Thymus (tissue), 11 donors: ENCODE measurements around the gene ORMDL2. TPM values are rescaled to one million over a fixed set of nuclear protein-coding genes. Genes with fewer than 3 reads are reported as not detected.

Experiments used
- DNase-seq, 9 donors: peaks; one replicate each; pipeline ENCODE4 v3.0.0-alpha.2; 2013; ENCODE audit warnings: low spot score in 9 of 9, low read depth in 6 of 9, missing footprints in 1 of 9
- H3K27ac ChIP-seq, 2 donors: one replicate each; pipeline ENCODE4 v1.5.1; 2013; ENCODE audit warnings: control low read depth in 1 of 2, low read depth in 1 of 2, low read length in 1 of 2, mild to moderate bottlenecking in 1 of 2, moderate library complexity in 1 of 2
- H3K27me3 ChIP-seq, 2 donors: one replicate each; pipeline ENCODE4 v1.5.1; 2013; ENCODE audit warnings: low read length in 1 of 2; ENCODE audit not compliant: control insufficient read depth in 2 of 2, insufficient read depth in 1 of 2
- H3K36me3 ChIP-seq, 2 donors: one replicate each; pipeline ENCODE4 v1.5.1; 2013; ENCODE audit warnings: low read length in 1 of 2, mild to moderate bottlenecking in 1 of 2, moderate library complexity in 1 of 2; ENCODE audit not compliant: control insufficient read depth in 2 of 2, insufficient read depth in 2 of 2
- H3K4me1 ChIP-seq, 2 donors: one replicate each; pipeline ENCODE4 v1.5.1; 2013; ENCODE audit warnings: low read length in 2 of 2; ENCODE audit not compliant: control insufficient read depth in 2 of 2, insufficient read depth in 2 of 2
- H3K4me3 ChIP-seq, 2 donors: one replicate each; pipeline ENCODE4 v1.5.1; 2013; ENCODE audit warnings: low read length in 2 of 2, control low read depth in 1 of 2, mild to moderate bottlenecking in 1 of 2
- H3K9me3 ChIP-seq, 2 donors: one replicate each; pipeline ENCODE4 v1.5.1; 2013; ENCODE audit warnings: low read length in 1 of 2, mild to moderate bottlenecking in 1 of 2; ENCODE audit not compliant: control insufficient read depth in 2 of 2, insufficient read depth in 1 of 2
- whole genome bisulfite sequencing: extraction: QIAGEN DNeasy Blood & Tissue Kit; methylation state at CpG from one replicate; pipeline ENCODE4 v1.1.7; 2013; 5-methylcytosine and 5-hydroxymethylcytosine counted together
- polyA plus RNA-seq: library from polyadenylated mRNA; stranded (reverse); fragments of 200-250 nt; gene quantifications from one replicate; pipeline ENCODE4 v1.2.3, GENCODE V29; 2013
- total RNA-seq: library from RNA; stranded (reverse); fragments of 120-200 nt; gene quantifications from one replicate; pipeline ENCODE4 v1.2.4, GENCODE V29; 2013
- donor health status: healthy.

Gene ORMDL2
- total and polyA plus RNA-seq, 2 donors = 32.9 to 36.3 TPM

- Histone ChIP-seq H3K36me3 (peaks cover 44 to 60% of the 10 kb centered on the region in 2 donors), H3K27me3 (no peaks in the 10 kb centered on the region), H3K4me3 (peak overlapping the region; percentile 83 to 88), H3K4me1 (peaks cover 12 to 19% of the 10 kb centered on the region in 2 donors), H3K27ac (no peak overlapping the region), H3K9me3 (no peaks in the 10 kb centered on the region)
- DNase-seq = no peak
- 95% methylated on average over 6 of the region's 6 CpGs for WGBS
Observed at GRCh38 chr12:55818886-55819285, 1.0 kb downstream of the ORMDL2 start.

- 96% methylated on average over 1 of the region's 1 CpG for WGBS
Observed at GRCh38 chr12:55820679-55821078, 2.8 kb downstream of the ORMDL2 start.

GRCh38 chr12:55822228-55822627, 4.4 kb downstream of the ORMDL2 start:
- H3K27ac ChIP-seq = no peak overlapping the region
- peaks cover 45 to 57% of the 10 kb centered on the region in 2 donors for H3K36me3 ChIP-seq
- peaks cover 0 to 2% of the 10 kb centered on the region in 2 donors for H3K9me3 ChIP-seq
- no peak for DNase-seq
- no peaks in the 10 kb centered on the region for H3K27me3 ChIP-seq
- no peak overlapping the region for H3K4me3 ChIP-seq
- 90% methylated on average over 6 of the region's 6 CpGs for WGBS
- peaks cover 17 to 26% of the 10 kb centered on the region in 2 donors for H3K4me1 ChIP-seq

More at GRCh38 chr12:55820679-55821078, 2.8 kb downstream of the ORMDL2 start:
- H3K27ac ChIP-seq = no peak overlapping the region
- peaks cover 16% of the 10 kb centered on the region in 2 donors for H3K4me1 ChIP-seq
- no peak overlapping the region for H3K4me3 ChIP-seq
- H3K27me3 ChIP-seq = no peaks in the 10 kb centered on the region
- H3K9me3 ChIP-seq = no peaks in the 10 kb centered on the region
- H3K36me3 ChIP-seq = peaks cover 44 to 55% of the 10 kb centered on the region in 2 donors
- no peak for DNase-seq

- Histone ChIP-seq H3K9me3 (peaks cover 0 to 4% of the 10 kb centered on the region in 2 donors), H3K27ac (no peak overlapping the region), H3K4me3 (no peak overlapping the region), H3K27me3 (no peaks in the 10 kb centered on the region), H3K4me1 (peaks cover 27 to 35% of the 10 kb centered on the region in 2 donors), H3K36me3 (peaks cover 49 to 67% of the 10 kb centered on the region in 2 donors)
- WGBS = 98% methylated on average over 4 of the region's 4 CpGs
- DNase-seq = no peak
Observed at GRCh38 chr12:55823419-55823818, 5.6 kb downstream of the ORMDL2 start.

GRCh38 chr12:55824726-55825125, 6.9 kb downstream of the ORMDL2 start:
- no peak overlapping the region for H3K4me3 ChIP-seq
- DNase-seq = no peak
- 92% methylated on average over 5 of the region's 5 CpGs for WGBS
- H3K9me3 ChIP-seq = peaks cover 0 to 9% of the 10 kb centered on the region in 2 donors
- H3K4me1 ChIP-seq = peaks cover 25 to 32% of the 10 kb centered on the region in 2 donors
- no peak overlapping the region for H3K27ac ChIP-seq
- H3K27me3 ChIP-seq = no peaks in the 10 kb centered on the region
- peaks cover 44 to 59% of the 10 kb centered on the region in 2 donors for H3K36me3 ChIP-seq

GRCh38 chr12:55827806-55828205, 10.0 kb downstream of the ORMDL2 start:
- WGBS = 97% methylated on average over 15 of the region's 15 CpGs
- H3K27me3 ChIP-seq = no peaks in the 10 kb centered on the region
- DNase-seq = no peak
- H3K4me1 ChIP-seq = peaks cover 29 to 50% of the 10 kb centered on the region in 2 donors
- peaks cover 17 to 28% of the 10 kb centered on the region in 2 donors for H3K36me3 ChIP-seq
- no peak overlapping the region for H3K4me3 ChIP-seq
- no peak overlapping the region for H3K27ac ChIP-seq
- H3K9me3 ChIP-seq = peaks cover 0 to 9% of the 10 kb centered on the region in 2 donors

GRCh38 chr12:55828357-55828756, 10.5 kb downstream of the ORMDL2 start:
- Histone ChIP-seq H3K36me3 (peaks cover 12 to 23% of the 10 kb centered on the region in 2 donors), H3K4me3 (no peak overlapping the region), H3K9me3 (peaks cover 0 to 9% of the 10 kb centered on the region in 2 donors), H3K27me3 (no peaks in the 10 kb centered on the region), H3K4me1 (peaks cover 29 to 52% of the 10 kb centered on the region in 2 donors), H3K27ac (peak overlapping the region; percentile 53 to 64)
- no peak for DNase-seq
- 95% methylated on average over 5 of the region's 5 CpGs for WGBS

GRCh38 chr12:55829967-55830600, 12.2 kb downstream of the ORMDL2 start:
- under 1% methylated on average over 37 of the region's 37 CpGs for WGBS
- H3K4me1 ChIP-seq = peaks cover 27 to 49% of the 10 kb centered on the region in 2 donors
- no peaks in the 10 kb centered on the region for H3K27me3 ChIP-seq

GRCh38 chr12:55830601-55831446, 13.0 kb downstream of the ORMDL2 start:
- no peaks in the 10 kb centered on the region for H3K27me3 ChIP-seq
- peak overlapping the region; percentile 94 to 95 for H3K27ac ChIP-seq
- H3K4me1 ChIP-seq = peaks cover 24 to 49% of the 10 kb centered on the region in 2 donors
- DNase-seq = peak in 8 of 9 donors; percentile 50 to 85 (median 72)
- 8% methylated on average over 23 of the region's 23 CpGs for WGBS
- peak overlapping the region; percentile 88 to 93 for H3K4me3 ChIP-seq
- H3K9me3 ChIP-seq = peaks cover 0 to 9% of the 10 kb centered on the region in 2 donors
- peaks cover 14 to 21% of the 10 kb centered on the region in 2 donors for H3K36me3 ChIP-seq

More at GRCh38 chr12:55829967-55830600, 12.2 kb downstream of the ORMDL2 start:
- Histone ChIP-seq H3K27ac (peak overlapping the region; percentile 94 to 95), H3K9me3 (peaks cover 0 to 9% of the 10 kb centered on the region in 2 donors), H3K36me3 (peaks cover 12 to 19% of the 10 kb centered on the region in 2 donors), H3K4me3 (peak overlapping the region; percentile 88 to 93)
- DNase-seq = peak in 5 of 9 donors; percentile 14 to 55 (median 44)
